AG09319 (cell line): ENCODE results near the gene TTC7B.
A peak's percentile ranks its signal among the peaks of the same experiment; 100 is the strongest.

ENCODE experiments used
- DNase-seq: peaks from one replicate; pipeline ENCODE4 v3.0.0-alpha.2; 2010; ENCODE audit warnings: low read depth; ENCODE audit errors: extremely low read depth
- CTCF ChIP-seq: IDR thresholded peaks from 2 replicates; pipeline ENCODE4 v1.5.1; 2011; ENCODE audit warnings: low read depth, mild to moderate bottlenecking, inconsistent platforms, low read length, moderate library complexity

TTC7B gene

GRCh38 chr14:90576581-90576980 lies 239.6 kb downstream of the TTC7B start:
- peak; percentile 8 for DNase-seq
- TF ChIP-seq CTCF = no peak

DNA sequence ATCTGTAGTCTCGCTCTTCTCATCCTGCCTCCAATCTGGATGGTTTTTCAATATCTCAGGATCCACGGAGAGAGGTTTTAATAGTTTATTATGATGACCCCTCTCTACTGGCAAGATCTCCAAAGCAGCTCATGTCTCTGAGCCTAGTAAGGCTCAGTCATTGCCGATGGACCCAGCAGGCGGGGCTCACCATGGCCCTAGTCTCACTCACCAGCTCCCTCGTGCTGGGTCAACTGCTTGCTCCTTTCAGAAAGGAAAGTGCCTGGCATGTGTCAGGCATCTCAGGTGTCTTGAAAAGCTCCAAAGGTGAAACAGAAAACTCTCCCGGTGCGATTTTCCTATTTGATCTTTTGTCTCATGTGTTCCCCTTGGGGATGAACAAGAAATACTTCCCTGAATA lies 240.4 kb downstream of the TTC7B start:
- no peak for DNase-seq
- no peak for TF ChIP-seq CTCF

DNA sequence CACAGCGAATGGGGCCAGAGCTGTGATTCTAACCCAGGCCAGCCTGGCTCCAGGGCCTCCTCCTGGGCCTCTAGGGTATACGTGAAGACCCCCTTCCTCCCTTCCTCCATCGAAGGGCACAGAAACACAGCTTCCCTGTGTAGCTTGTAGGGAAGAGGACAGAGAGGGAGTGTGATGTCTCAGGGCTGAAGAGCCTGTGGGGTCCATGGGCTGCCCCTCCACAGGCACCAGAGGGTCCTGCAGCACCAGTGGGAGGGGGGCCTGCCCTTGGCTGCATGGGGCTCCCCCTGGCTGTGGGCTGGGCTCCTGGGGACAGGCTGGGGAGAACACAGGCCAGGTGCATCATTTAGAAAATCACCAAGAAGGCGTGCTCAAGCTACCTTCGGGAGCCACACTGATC lies 240.9 kb downstream of the TTC7B start:
- TF ChIP-seq CTCF = no peak

DNA sequence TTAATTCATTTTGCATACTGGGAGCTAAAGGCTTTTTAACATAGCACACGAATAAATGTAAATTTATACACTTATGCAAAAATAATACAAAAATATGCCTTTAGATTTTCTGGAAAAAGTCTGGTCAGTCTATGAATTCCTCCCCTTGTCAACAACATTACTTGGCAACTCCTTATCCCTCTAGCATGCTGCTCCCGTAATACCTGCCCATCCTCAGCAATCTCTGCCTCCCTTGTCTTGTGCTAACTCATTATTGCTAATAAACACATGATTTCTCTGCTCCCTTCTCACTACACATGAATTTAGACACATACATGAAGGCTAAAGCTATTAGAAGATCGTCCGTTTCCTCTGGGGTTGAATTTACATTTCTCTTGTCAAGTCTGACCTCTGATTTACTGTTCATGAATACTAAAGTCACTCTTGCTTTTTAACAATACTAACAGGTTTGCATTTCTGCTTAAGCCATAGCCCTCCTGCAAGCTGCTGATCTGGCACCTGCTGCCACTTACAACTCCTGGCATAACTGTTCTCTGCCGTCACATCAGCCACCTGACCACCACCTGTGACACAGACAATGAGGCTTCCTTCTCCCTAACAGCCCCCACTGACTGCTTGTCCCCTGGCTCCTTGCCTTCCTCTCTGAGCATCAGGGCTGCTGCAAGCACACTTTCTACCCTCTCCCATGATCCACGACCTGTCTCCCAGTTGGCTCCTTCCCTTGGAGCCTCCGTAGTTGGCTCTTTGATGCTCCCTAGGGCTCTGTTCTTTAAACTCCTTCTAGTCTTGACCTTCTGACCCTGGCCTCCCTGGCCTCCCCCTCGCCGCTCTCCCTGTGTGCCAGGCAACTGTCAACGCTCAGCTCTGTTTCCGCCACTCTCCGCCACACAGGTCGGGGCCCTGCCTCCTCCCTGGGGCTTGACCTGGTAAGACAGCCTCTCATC lies 241.8 kb downstream of the TTC7B start:
- DNase-seq = no peak
- TF ChIP-seq CTCF = no peak

More for the DNA sequence above, 240.9 kb downstream of the TTC7B start:
- no peak for DNase-seq

DNA sequence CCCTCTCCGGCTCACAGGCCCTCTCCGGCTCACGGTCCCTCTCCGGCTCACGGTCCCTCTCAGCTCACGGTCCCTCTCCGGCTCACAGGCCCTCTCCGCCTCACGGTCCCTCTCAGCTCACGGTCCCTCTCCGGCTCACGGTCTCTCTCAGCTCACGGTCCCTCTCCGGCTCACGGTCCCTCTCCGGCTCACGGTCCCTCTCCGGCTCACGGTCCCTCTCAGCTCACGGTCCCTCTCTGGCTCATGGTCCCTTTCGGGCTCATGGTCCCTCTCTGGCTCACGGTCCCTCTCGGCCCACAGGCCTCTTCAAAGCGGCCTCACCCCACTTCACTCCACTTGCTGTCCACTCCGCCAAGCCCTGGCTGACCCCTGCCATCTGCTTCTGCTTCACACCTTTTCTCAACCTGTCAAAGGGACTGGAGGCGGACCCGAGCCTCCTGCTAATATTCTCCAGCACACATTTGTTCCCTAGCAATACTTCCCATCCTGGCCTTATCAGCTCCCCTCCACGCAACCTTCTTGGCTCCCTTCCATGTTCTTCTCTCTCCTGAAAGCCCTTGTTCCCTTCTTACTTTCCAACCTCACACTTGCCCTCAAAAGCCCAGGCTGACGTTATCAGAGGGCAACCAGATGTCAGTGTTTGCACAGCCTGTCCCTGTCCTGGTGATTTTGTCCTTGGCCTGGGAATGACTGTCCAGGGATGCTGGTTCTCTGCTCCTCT lies 242.7 kb downstream of the TTC7B start:
- no peak for DNase-seq
- no peak for TF ChIP-seq CTCF

DNA sequence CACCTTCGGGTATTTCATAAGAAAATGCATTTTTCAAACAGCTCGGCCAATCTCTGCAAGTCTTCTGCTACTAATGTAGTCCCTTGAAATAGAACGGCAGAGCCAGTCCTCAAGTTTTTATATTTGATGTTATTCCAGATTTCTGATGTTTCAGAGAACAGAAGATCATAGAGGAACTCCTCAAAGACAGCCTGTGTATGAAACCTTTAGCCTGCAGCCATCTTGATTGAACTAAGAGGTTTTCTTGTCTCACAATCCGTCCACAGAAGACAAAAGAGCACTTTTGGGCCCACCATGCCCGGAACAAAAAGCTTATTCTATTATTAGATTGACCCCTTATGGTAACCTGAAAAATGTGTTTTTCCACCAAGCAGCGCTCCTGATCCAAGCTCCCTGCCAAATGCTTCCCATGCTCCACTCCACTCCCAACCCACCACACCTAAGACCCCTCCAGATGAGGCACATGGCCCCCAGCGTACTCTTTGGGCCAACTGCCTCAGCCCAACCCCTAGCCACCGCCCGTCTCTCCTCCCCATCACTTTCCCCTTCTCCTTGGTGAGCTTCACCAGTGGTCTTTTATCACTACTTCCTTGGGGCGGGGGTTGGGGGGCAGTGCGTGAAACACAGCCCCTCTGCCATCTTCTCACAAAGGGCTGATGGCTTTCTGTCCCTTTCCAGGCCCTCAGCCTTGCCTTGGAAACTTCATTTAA lies 243.6 kb downstream of the TTC7B start:
- DNase-seq = no peak
- no peak for TF ChIP-seq CTCF
